HFFc6 (cell line): ENCODE results near the gene HSCB. TPM values are rescaled to one million over a fixed set of nuclear protein-coding genes. Genes with fewer than 3 reads are reported as not detected.
A peak's percentile ranks its signal among the peaks of the same experiment; 100 is the strongest.
"Not testable (repeated sequence)": the region's sequence is repeated elsewhere in the genome, so short reads cannot be mapped to it uniquely, and the experiment has no call there.

ENCODE experiments used
- DNase-seq: peaks from one replicate; pipeline ENCODE4 v3.0.0-alpha.2; 2018
- H3K27ac Mint-ChIP-seq: 2 replicates; pipeline ENCODE4 v1.8.0; 2020; ENCODE audit warnings: mild to moderate bottlenecking, mixed read lengths
- H3K27me3 Mint-ChIP-seq: 2 replicates; pipeline ENCODE4 v1.8.0; 2021; ENCODE audit warnings: mild to moderate bottlenecking, moderate library complexity, mixed read lengths; ENCODE audit not compliant: insufficient read depth
- H3K36me3 Mint-ChIP-seq: 2 replicates; pipeline ENCODE4 v1.8.0; 2021; ENCODE audit warnings: low read depth, mixed read lengths
- H3K4me1 Mint-ChIP-seq: 2 replicates; pipeline ENCODE4 v1.8.0; 2020; ENCODE audit warnings: low read depth, mixed read lengths
- H3K4me3 Mint-ChIP-seq: 2 replicates; pipeline ENCODE4 v1.8.0; 2020; ENCODE audit warnings: mild to moderate bottlenecking, moderate library complexity, mixed read lengths
- H3K9me3 Mint-ChIP-seq: 2 replicates; pipeline ENCODE4 v1.8.0; 2020; ENCODE audit warnings: mild to moderate bottlenecking, mixed read lengths
- CTCF ChIP-seq: fragments of 200-600 bp; sonication (generic); IDR thresholded peaks from 2 replicates; pipeline ENCODE4 v1.5.0; 2021; ENCODE audit warnings: antibody characterized with exemption, mild to moderate bottlenecking
- total RNA-seq, 6 experiments: library from RNA; stranded (reverse); fragmentation: NEBNext Ultra II Directional; extraction: Animal tissue kit (Norgen Biotek cat#: 25700); gene quantifications; 2 replicates in 1 of 6; 3 replicates in 5 of 6; pipeline ENCODE4 v1.2.3, GENCODE V29; 2021

Gene HSCB
- total RNA-seq, 6 experiments from 2014 or later = 15.2 to 18.3 (median 16.5) TPM

GRCh38 chr22:28742562-28742962 lies 723 bp downstream of the HSCB start:
- H3K4me3 Mint-ChIP-seq = peak overlapping the region; percentile 93
- DNase-seq = no peak
- H3K4me1 Mint-ChIP-seq = peaks cover 42% of the 10 kb centered on the region
- H3K27ac Mint-ChIP-seq = peak overlapping the region; percentile 90
- H3K36me3 Mint-ChIP-seq = peaks cover 8% of the 10 kb centered on the region; the same call in 1 of the 2 replicates
- H3K9me3 Mint-ChIP-seq = no peaks in the 10 kb centered on the region
- no peak for TF ChIP-seq CTCF
- peaks cover 3% of the 10 kb centered on the region; the same call in 1 of the 2 replicates for H3K27me3 Mint-ChIP-seq

GRCh38 chr22:28743852-28744251 lies 2.0 kb downstream of the HSCB start:
- peaks cover 12% of the 10 kb centered on the region; the same call in 1 of the 2 replicates for H3K36me3 Mint-ChIP-seq
- peaks cover 36% of the 10 kb centered on the region for H3K4me1 Mint-ChIP-seq
- H3K27ac Mint-ChIP-seq = 0 out of 2 replicates have a peak overlapping the region, but pooled peaks have one; percentile 90
- H3K9me3 Mint-ChIP-seq = no peaks in the 10 kb centered on the region
- no peak for DNase-seq
- TF ChIP-seq CTCF = no peak
- H3K27me3 Mint-ChIP-seq = peaks cover 3% of the 10 kb centered on the region; the same call in 1 of the 2 replicates
- H3K4me3 Mint-ChIP-seq = no peak overlapping the region; the same call in 1 of the 2 replicates

GRCh38 chr22:28750471-28750881 lies 8.6 kb downstream of the HSCB start:
- Mint-ChIP-seq H3K36me3 (peaks cover 15% of the 10 kb centered on the region; the same call in 1 of the 2 replicates), H3K27ac (peak overlapping the region; percentile 67), H3K9me3 (no peaks in the 10 kb centered on the region), H3K4me3 (peak overlapping the region; percentile 53), H3K27me3 (no peaks in the 10 kb centered on the region), H3K4me1 (peaks cover 23% of the 10 kb centered on the region)
- no peak for TF ChIP-seq CTCF
- DNase-seq = peak; percentile 58

- H3K4me1 Mint-ChIP-seq = peaks cover 17% of the 10 kb centered on the region
- not testable (repeated sequence) for H3K4me3 Mint-ChIP-seq, H3K36me3 Mint-ChIP-seq, H3K27me3 Mint-ChIP-seq, DNase-seq, H3K9me3 Mint-ChIP-seq, H3K27ac Mint-ChIP-seq
Observed at GRCh38 chr22:28754512-28754911, 12.7 kb downstream of the HSCB start.

GRCh38 chr22:28759861-28760560 lies 18.2 kb downstream of the HSCB start:
- Mint-ChIP-seq H3K4me3 (no peak overlapping the region), H3K27me3 (peaks cover 2% of the 10 kb centered on the region; the same call in 1 of the 2 replicates), H3K4me1 (no peaks in the 10 kb centered on the region), H3K36me3 (0 out of 2 replicates have a peak, but pooled peaks cover 6% of the 10 kb centered on the region), H3K27ac (no peak overlapping the region), H3K9me3 (no peaks in the 10 kb centered on the region)
- no peak for DNase-seq
- no peak for TF ChIP-seq CTCF

- Mint-ChIP-seq H3K4me1 (no peaks in the 10 kb centered on the region), H3K4me3 (no peak overlapping the region), H3K36me3 (0 out of 2 replicates have a peak, but pooled peaks cover 6% of the 10 kb centered on the region), H3K27ac (no peak overlapping the region), H3K9me3 (no peaks in the 10 kb centered on the region), H3K27me3 (peaks cover 2% of the 10 kb centered on the region; the same call in 1 of the 2 replicates)
- TF ChIP-seq CTCF = no peak
- no peak for DNase-seq
Observed at GRCh38 chr22:28761449-28761755, 19.6 kb downstream of the HSCB start.

GRCh38 chr22:28762000-28762399 lies 20.2 kb downstream of the HSCB start:
- not testable (repeated sequence) for H3K4me1 Mint-ChIP-seq, H3K4me3 Mint-ChIP-seq, H3K27ac Mint-ChIP-seq, H3K9me3 Mint-ChIP-seq, H3K36me3 Mint-ChIP-seq, DNase-seq, H3K27me3 Mint-ChIP-seq
